ENCODE data around the gene ZNF594.

DNA sequence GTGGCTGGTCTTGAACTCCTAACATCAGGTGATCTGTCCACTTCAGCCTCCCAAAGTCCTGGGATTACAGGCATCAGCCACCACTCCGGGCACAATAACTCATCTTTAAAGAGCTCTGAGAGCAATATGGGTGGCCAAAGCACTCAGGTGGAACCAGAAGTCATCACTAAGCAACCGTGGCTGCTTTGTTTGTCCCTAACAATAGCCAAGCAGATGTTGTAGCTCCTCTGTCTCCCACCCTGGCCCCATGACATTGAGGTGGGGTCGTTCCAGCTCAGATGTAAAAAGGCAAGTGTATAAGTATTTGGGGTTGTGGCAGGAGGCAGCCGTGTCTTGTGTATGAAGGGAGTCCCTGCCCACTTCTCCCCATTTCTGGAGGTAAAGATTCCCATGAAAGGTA, 46.7 kb upstream of the ZNF594 start:
- TF ChIP-seq, protein P1, sequence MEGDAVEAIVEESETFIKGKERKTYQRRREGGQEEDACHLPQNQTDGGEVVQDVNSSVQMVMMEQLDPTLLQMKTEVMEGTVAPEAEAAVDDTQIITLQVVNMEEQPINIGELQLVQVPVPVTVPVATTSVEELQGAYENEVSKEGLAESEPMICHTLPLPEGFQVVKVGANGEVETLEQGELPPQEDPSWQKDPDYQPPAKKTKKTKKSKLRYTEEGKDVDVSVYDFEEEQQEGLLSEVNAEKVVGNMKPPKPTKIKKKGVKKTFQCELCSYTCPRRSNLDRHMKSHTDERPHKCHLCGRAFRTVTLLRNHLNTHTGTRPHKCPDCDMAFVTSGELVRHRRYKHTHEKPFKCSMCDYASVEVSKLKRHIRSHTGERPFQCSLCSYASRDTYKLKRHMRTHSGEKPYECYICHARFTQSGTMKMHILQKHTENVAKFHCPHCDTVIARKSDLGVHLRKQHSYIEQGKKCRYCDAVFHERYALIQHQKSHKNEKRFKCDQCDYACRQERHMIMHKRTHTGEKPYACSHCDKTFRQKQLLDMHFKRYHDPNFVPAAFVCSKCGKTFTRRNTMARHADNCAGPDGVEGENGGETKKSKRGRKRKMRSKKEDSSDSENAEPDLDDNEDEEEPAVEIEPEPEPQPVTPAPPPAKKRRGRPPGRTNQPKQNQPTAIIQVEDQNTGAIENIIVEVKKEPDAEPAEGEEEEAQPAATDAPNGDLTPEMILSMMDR (IDR thresholded peaks at IDR 0.05; ENCODE audit: low read length): no peak
- no peak for TF ChIP-seq EZH2phosphoT487 (IDR thresholded peaks at IDR 0.05; ENCODE audit: low read length)
